Measurements from ENCODE around the gene CDC42SE1.

CDC42SE1 gene

GRCh38 chr1:151051356-151052009, 7.9 kb downstream of the CDC42SE1 start:
- no peak for DNase-seq (ENCODE audit: low read depth in 2 of 2)

- DNase-seq (ENCODE audit: low read depth in 2 of 2), result no peak
Measured at GRCh38 chr1:151050051-151050688, 9.3 kb downstream of the CDC42SE1 start.

GRCh38 chr1:151049458-151049857, 10.0 kb downstream of the CDC42SE1 start:
- no peak for DNase-seq (ENCODE audit: low read depth in 2 of 2)

- DNase-seq (ENCODE audit: low read depth in 2 of 2), result no peak
Measured at GRCh38 chr1:151048645-151049032, 10.8 kb downstream of the CDC42SE1 start.

- DNase-seq (ENCODE audit: low read depth in 2 of 2), result no peak
Measured at GRCh38 chr1:151047925-151048644, 11.3 kb downstream of the CDC42SE1 start.

- no peak for DNase-seq (ENCODE audit: low read depth in 2 of 2)
Measured at GRCh38 chr1:151047591-151047924, 11.9 kb downstream of the CDC42SE1 start, which contains the start of gene C1orf56. Gene C1orf56 (plus strand): TSS chr1:151047751. CDS start chr1:151047848, 97 bp downstream.

- no peak for DNase-seq (ENCODE audit: low read depth in 2 of 2)
Measured at GRCh38 chr1:151043163-151043562, 16.3 kb downstream of the CDC42SE1 start.

GRCh38 chr1:151039521-151039920, 19.9 kb downstream of the CDC42SE1 start:
- no peak for DNase-seq (ENCODE audit: low read depth in 2 of 2)

- no peak for DNase-seq (ENCODE audit: low read depth in 2 of 2)
Measured at GRCh38 chr1:151037032-151037431, 22.4 kb downstream of the CDC42SE1 start.

GRCh38 chr1:151036356-151036755, 23.1 kb downstream of the CDC42SE1 start, which contains the start of gene BNIPL:
Gene BNIPL (plus strand): TSS chr1:151036586. CDS start chr1:151036726, 140 bp downstream.
- no peak for DNase-seq (ENCODE audit: low read depth in 2 of 2)

GRCh38 chr1:151035167-151035566, 24.3 kb downstream of the CDC42SE1 start:
- no peak for DNase-seq (ENCODE audit: low read depth in 2 of 2)

- no peak for DNase-seq (ENCODE audit: low read depth in 2 of 2)
Measured at GRCh38 chr1:151032164-151032563, 27.3 kb downstream of the CDC42SE1 start.

- DNase-seq (ENCODE audit: low read depth in 2 of 2), result no peak
Measured at GRCh38 chr1:151026460-151026859, 33.0 kb downstream of the CDC42SE1 start.

- DNase-seq (ENCODE audit: low read depth in 2 of 2), result peak; percentile 74 to 78
Measured at GRCh38 chr1:151024540-151025146, 34.8 kb downstream of the CDC42SE1 start.

- no peak for DNase-seq (ENCODE audit: low read depth in 2 of 2)
Measured at GRCh38 chr1:151013518-151013917, 45.9 kb downstream of the CDC42SE1 start.

- DNase-seq (ENCODE audit: low read depth in 2 of 2), result no peak
Measured at GRCh38 chr1:151012684-151013471, 46.5 kb downstream of the CDC42SE1 start.

GRCh38 chr1:151011154-151011850, 48.1 kb downstream of the CDC42SE1 start:
- no peak for DNase-seq (ENCODE audit: low read depth in 2 of 2)

GRCh38 chr1:151010346-151010726, 49.1 kb downstream of the CDC42SE1 start:
- DNase-seq (ENCODE audit: low read depth in 2 of 2), result no peak

GRCh38 chr1:151009674-151010345, 49.6 kb downstream of the CDC42SE1 start:
- DNase-seq (ENCODE audit: low read depth in 2 of 2), result no peak

GRCh38 chr1:151009206-151009587, 50.2 kb downstream of the CDC42SE1 start:
- no peak for DNase-seq (ENCODE audit: low read depth in 2 of 2)

Measured in activated CD4-positive, alpha-beta T cell treated with anti-CD3 and anti-CD28 coated beads for 24 hours (primary cell).